ENCODE data around the gene SYVN1. TPM values are rescaled to one million over a fixed set of nuclear protein-coding genes. Genes with fewer than 3 reads are reported as not detected.

Gene SYVN1
- total RNA-seq, 1 donor from 2014 or later: 19.8 TPM

DNA sequence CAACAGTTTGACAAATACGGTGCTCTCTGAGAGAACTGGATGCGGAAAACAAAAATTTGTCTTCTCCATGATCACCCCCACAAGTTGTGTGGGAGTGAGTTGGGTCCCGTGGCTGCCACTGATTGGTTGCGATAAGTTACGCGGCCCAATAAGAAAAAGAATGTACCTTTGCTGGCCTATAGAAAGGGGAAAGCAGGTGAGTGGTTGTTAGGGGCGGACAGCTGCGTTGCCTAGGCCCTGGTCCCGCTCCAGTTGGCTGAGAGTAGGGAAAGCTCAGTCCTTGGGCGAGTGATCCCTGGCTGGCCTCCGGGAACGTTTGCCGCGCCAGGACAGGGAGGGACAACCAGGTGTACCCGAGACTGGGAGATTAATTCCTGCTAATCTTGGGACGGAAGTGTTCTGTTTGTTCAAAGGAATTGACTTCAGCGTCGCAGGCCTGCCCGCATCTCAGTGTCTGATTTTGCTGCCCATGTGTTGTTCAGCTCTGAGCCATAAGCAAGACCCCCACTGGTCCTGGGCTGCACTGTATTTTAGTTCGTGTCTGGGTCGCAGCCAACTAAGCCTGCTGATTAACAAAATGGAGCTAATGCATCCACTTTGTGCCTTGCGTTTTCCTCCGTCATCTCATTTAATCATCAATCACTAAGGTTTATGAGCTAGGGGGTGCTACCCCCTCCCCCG is 773 bp upstream of the SYVN1 start:
- no peaks in the 10 kb centered on the region for H3K27me3 ChIP-seq (ENCODE audit: control insufficient read depth in 3 of 3, insufficient read depth in 3 of 3, low read length in 3 of 3)

DNA sequence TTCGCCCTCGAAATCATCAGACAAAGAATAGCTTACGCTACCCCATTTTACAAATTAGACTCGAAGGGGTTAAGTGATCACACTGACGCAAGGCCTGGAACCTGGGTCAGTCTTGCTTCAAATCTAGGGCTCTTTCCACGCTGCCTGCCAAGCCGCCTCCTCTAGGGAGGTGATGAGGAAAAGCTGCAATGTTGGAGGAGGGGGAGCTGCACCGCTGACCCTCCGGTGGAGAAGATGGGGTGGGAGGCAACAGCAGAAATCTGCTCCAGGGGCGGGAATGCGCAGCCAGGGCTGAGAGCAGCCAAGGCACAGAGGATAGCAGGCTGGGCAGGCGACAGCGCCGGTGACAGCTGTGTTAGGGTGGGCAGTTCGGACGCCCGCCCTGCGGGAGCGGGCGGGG is 595 bp downstream of the SYVN1 start:
- peak overlapping the region; percentile 99 to 100 (median 99) for H3K9ac ChIP-seq (ENCODE audit: low read depth in 1 of 3, low read length in 3 of 3)
- peak overlapping the region; percentile 93 to 98 (median 94) for H3K4me3 ChIP-seq (ENCODE audit: low read length in 3 of 3)
- H3K27me3 ChIP-seq (ENCODE audit: control insufficient read depth in 3 of 3, insufficient read depth in 3 of 3, low read length in 3 of 3): no peaks in the 10 kb centered on the region
- peaks cover 35 to 57% (median 35%) of the 10 kb centered on the region in 3 donors for H3K4me1 ChIP-seq (ENCODE audit: control insufficient read depth in 3 of 3, insufficient read depth in 3 of 3, low read length in 3 of 3)
- peaks cover 42 to 46% (median 42%) of the 10 kb centered on the region in 3 donors for H3K36me3 ChIP-seq (ENCODE audit: control insufficient read depth in 3 of 3, insufficient read depth in 3 of 3, low read length in 3 of 3)
- H3K27ac ChIP-seq (ENCODE audit: low read depth, low read length): peak overlapping the region; percentile 100
- H3K9me3 ChIP-seq (ENCODE audit: control insufficient read depth in 3 of 3, low read length in 3 of 3): no peaks in the 10 kb centered on the region

More for the DNA sequence above, 773 bp upstream of the SYVN1 start:
- peak overlapping the region; percentile 99 to 100 (median 99) for H3K9ac ChIP-seq (ENCODE audit: low read depth in 1 of 3, low read length in 3 of 3)
- H3K27ac ChIP-seq (ENCODE audit: low read depth, low read length): peak overlapping the region; percentile 100
- H3K36me3 ChIP-seq (ENCODE audit: control insufficient read depth in 3 of 3, insufficient read depth in 3 of 3, low read length in 3 of 3): peaks cover 28 to 33% (median 30%) of the 10 kb centered on the region in 3 donors
- peak overlapping the region; percentile 93 to 98 (median 94) for H3K4me3 ChIP-seq (ENCODE audit: low read length in 3 of 3)
- no peaks in the 10 kb centered on the region for H3K9me3 ChIP-seq (ENCODE audit: control insufficient read depth in 3 of 3, low read length in 3 of 3)
- H3K4me1 ChIP-seq (ENCODE audit: control insufficient read depth in 3 of 3, insufficient read depth in 3 of 3, low read length in 3 of 3): peaks cover 35 to 55% (median 35%) of the 10 kb centered on the region in 3 donors

DNA sequence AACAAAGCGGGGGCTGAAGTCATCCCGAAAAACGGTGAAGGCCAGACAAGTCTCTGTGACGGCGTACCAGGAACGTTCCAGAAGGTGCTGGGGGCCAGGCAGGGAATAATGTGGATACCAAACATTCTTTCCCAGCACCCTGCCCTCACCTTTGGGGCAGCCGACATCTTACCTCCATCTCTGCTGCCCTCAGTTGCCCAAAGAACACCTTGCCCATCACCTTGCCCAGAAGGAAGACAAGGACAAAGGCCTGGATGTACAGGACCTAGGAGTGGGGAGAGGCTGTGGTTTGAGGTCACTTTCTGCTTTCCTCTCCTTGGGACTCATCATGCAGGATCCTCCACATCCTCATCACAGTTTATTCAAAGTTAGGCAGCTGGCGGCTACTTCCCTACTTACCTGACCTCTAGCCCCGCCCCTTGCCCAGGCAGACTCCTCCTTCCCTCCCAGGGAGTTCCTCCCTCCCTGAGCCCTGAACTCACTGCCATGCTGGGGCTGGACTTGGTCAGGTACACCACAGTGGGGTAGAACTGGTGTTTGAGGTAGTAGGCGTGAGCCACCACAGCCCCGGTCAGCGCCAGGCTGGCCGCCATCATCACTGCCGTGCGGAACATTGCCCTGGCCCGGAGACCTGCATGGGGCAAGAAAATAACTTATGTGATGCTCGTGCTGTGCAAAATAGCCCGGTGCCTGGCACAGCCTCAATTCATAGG is 1.2 kb downstream of the SYVN1 start:
- no peaks in the 10 kb centered on the region for H3K9me3 ChIP-seq (ENCODE audit: control insufficient read depth in 3 of 3, low read length in 3 of 3)
- H3K27ac ChIP-seq (ENCODE audit: low read depth, low read length): peak overlapping the region; percentile 100
- H3K36me3 ChIP-seq (ENCODE audit: control insufficient read depth in 3 of 3, insufficient read depth in 3 of 3, low read length in 3 of 3): peaks cover 48 to 51% (median 48%) of the 10 kb centered on the region in 3 donors
- H3K27me3 ChIP-seq (ENCODE audit: control insufficient read depth in 3 of 3, insufficient read depth in 3 of 3, low read length in 3 of 3): no peaks in the 10 kb centered on the region
- H3K4me1 ChIP-seq (ENCODE audit: control insufficient read depth in 3 of 3, insufficient read depth in 3 of 3, low read length in 3 of 3): peaks cover 35 to 57% (median 35%) of the 10 kb centered on the region in 3 donors
- peak overlapping the region; percentile 93 to 98 (median 94) for H3K4me3 ChIP-seq (ENCODE audit: low read length in 3 of 3)
- H3K9ac ChIP-seq (ENCODE audit: low read depth in 1 of 3, low read length in 3 of 3): peak overlapping the region; percentile 99 to 100 (median 99)

DNA sequence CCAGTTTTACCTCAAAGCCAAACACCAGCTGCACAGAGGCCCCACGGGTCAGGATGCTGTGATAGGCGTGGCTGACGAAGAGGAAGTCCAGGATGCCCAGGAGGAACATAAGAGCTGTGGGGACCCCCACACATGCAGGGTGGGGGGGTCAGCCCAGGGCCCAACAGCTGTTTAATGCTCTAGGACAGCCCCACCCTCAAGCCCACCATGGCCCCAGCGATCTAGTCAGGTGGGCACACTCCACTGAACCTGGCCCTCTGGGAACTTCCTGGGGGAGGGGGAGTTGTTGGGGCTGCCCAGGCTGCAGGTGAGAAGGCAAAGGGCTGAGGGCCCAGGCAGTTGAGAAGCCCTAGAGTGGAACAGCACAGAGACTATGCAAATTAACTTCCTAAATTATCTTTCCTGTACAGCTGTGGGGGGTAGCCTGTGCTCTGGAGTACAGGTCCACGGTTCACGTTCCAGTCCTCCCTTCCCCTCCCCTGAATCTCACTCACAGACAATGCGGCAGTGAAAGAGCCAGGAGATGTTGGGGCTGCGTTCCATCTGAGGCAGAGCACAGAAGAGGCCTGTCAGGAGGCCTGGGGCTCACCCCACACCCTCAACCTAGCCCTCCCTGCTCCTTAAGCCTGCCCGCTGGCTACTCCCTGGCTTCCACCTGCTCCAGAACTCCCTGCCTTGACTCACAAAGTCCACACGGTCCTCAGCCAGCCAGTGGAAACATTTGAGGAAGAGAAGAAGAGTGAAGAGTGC is 1.9 kb downstream of the SYVN1 start:
- Histone ChIP-seq H3K9me3 (ENCODE audit: control insufficient read depth in 3 of 3, low read length in 3 of 3) (no peaks in the 10 kb centered on the region), H3K27ac (ENCODE audit: low read depth, low read length) (peak overlapping the region; percentile 100), H3K9ac (ENCODE audit: low read depth in 1 of 3, low read length in 3 of 3) (peak overlapping the region; percentile 8 to 100 (median 99)), H3K4me1 (ENCODE audit: control insufficient read depth in 3 of 3, insufficient read depth in 3 of 3, low read length in 3 of 3) (peaks cover 35 to 57% (median 35%) of the 10 kb centered on the region in 3 donors), H3K27me3 (ENCODE audit: control insufficient read depth in 3 of 3, insufficient read depth in 3 of 3, low read length in 3 of 3) (no peaks in the 10 kb centered on the region), H3K4me3 (ENCODE audit: low read length in 3 of 3) (peak overlapping the region in 1 of 3 donors; percentile 93), H3K36me3 (ENCODE audit: control insufficient read depth in 3 of 3, insufficient read depth in 3 of 3, low read length in 3 of 3) (peaks cover 54 to 56% (median 54%) of the 10 kb centered on the region in 3 donors)

DNA sequence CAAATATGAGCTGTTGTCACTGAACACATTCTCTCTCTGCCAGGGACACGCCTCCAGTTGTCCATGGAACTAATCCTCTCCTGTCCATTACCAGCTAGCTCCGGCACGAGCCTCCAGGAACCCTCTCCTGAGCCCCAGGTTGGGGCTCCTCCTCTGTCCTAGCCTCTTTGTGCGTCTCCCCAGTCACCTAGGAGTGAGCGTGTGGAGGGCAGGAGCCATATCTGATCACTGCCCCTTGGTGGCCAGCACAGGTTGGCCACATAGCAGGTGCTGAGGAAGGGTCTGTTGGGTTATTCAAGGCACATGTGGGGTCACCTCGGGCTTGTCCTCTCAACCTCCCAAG is 2.5 kb downstream of the SYVN1 start:
- Histone ChIP-seq H3K27me3 (ENCODE audit: control insufficient read depth in 3 of 3, insufficient read depth in 3 of 3, low read length in 3 of 3) (no peaks in the 10 kb centered on the region), H3K27ac (ENCODE audit: low read depth, low read length) (no peak overlapping the region), H3K4me1 (ENCODE audit: control insufficient read depth in 3 of 3, insufficient read depth in 3 of 3, low read length in 3 of 3) (peaks cover 35 to 57% (median 35%) of the 10 kb centered on the region in 3 donors), H3K36me3 (ENCODE audit: control insufficient read depth in 3 of 3, insufficient read depth in 3 of 3, low read length in 3 of 3) (peaks cover 59% of the 10 kb centered on the region in 3 donors), H3K9me3 (ENCODE audit: control insufficient read depth in 3 of 3, low read length in 3 of 3) (no peaks in the 10 kb centered on the region), H3K4me3 (ENCODE audit: low read length in 3 of 3) (no peak overlapping the region), H3K9ac (ENCODE audit: low read depth in 1 of 3, low read length in 3 of 3) (peak overlapping the region in 1 of 3 donors; percentile 8)

DNA sequence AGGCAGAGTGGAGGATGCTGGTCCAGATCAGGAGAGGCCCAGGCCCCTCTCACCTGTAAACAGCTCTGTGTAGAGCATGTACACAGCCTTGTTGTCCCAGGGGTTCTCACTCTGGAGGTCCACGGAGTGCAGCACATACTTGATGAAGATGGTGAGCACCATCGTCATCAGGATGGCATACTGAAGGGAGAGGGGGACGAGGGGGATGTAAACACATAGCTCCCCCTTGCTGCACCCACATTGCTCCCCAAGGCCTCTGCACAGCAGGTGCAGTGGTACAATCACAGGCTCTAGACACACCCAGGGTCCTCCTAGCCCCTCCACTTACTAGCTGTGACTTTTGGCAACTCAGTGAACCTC is 2.9 kb downstream of the SYVN1 start:
- H3K36me3 ChIP-seq (ENCODE audit: control insufficient read depth in 3 of 3, insufficient read depth in 3 of 3, low read length in 3 of 3): peaks cover 62 to 64% (median 63%) of the 10 kb centered on the region in 3 donors

DNA sequence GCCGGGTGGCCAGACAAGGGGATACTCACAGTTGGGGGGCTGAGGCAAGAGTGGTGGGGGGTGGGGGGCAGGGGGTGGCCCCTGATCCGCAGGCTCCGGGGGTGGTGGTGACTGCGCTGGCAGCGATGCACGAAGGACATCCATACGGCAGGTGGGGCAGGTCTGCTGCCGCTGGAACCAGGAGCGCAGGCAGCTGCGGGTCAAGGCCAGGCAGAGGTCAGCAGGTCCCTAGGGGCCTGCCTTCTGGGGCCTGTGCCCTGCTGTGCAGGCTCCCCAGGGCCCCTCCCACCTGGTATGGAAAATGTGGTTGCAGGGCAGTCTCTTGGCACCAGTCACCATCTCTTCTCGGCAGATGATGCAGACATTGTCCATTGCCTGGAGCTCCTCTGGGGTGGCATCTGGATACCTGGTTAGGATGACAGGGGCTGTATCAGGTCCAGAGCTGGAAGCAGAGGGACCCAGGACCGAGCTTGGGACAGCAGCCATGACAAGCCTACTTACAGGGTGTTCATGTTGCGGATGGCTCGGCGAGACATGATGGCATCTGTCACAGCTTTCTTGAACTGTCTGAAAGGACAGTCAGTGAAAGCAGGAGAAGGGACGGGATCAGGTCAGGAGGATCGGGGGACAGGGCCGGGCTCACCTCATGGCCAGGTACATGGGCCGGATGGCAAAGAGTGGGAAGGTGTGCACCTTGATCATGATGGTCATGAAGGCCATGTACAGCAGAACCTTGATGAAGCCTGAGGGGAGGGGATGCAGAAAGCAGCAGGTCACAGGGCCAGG is 3.5 kb downstream of the SYVN1 start:
- H3K36me3 ChIP-seq (ENCODE audit: control insufficient read depth in 3 of 3, insufficient read depth in 3 of 3, low read length in 3 of 3): peaks cover 66 to 70% (median 68%) of the 10 kb centered on the region in 3 donors

More for the DNA sequence above, 2.9 kb downstream of the SYVN1 start:
- Histone ChIP-seq H3K4me1 (ENCODE audit: control insufficient read depth in 3 of 3, insufficient read depth in 3 of 3, low read length in 3 of 3) (peaks cover 35 to 54% (median 35%) of the 10 kb centered on the region in 3 donors), H3K9ac (ENCODE audit: low read depth in 1 of 3, low read length in 3 of 3) (no peak overlapping the region), H3K9me3 (ENCODE audit: control insufficient read depth in 3 of 3, low read length in 3 of 3) (no peaks in the 10 kb centered on the region), H3K4me3 (ENCODE audit: low read length in 3 of 3) (no peak overlapping the region), H3K27ac (ENCODE audit: low read depth, low read length) (no peak overlapping the region), H3K27me3 (ENCODE audit: control insufficient read depth in 3 of 3, insufficient read depth in 3 of 3, low read length in 3 of 3) (no peaks in the 10 kb centered on the region)

DNA sequence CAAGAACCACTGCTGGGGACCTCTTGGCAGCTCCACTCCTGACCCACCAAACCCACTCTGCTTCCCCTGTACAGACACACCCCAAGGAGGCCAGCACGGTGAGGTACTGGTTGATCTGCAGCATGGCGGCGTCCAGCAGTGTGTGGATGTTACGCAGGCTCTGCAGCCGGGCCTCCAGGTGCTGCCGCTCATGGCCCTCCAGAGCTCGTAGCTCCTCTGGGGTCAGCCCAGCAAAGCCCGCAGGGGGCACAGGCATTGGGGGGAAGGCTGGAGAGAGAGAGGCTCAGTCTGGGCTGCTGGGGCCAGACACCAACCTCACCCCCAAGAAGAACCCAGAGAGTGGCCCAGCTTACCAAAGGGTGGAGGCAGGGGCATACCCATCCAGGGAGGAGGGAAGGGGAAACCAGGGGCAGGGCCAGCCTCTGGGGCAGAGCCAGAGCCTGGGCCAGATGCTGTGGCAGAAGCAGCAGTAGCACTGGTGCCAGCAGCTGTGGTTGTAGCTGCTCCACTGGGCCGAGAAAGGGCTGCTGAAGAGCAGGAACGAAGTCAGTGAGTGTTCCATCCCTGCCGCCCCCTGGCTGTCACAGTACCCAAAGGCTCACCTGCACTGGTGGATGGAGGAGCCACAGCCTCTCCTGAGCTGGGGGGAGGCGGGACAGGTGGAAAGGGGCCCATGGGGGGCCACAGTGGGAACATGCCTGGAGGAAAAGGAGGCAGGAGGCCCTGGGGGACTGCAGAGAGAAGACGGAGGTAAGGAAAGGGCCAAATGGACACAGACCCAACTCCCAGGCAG is 4.5 kb downstream of the SYVN1 start:
- Histone ChIP-seq H3K27me3 (ENCODE audit: control insufficient read depth in 3 of 3, insufficient read depth in 3 of 3, low read length in 3 of 3) (no peaks in the 10 kb centered on the region), H3K9me3 (ENCODE audit: control insufficient read depth in 3 of 3, low read length in 3 of 3) (no peaks in the 10 kb centered on the region), H3K27ac (ENCODE audit: low read depth, low read length) (no peak overlapping the region), H3K9ac (ENCODE audit: low read depth in 1 of 3, low read length in 3 of 3) (no peak overlapping the region), H3K36me3 (ENCODE audit: control insufficient read depth in 3 of 3, insufficient read depth in 3 of 3, low read length in 3 of 3) (peaks cover 75 to 79% (median 78%) of the 10 kb centered on the region in 3 donors), H3K4me3 (ENCODE audit: low read length in 3 of 3) (no peak overlapping the region), H3K4me1 (ENCODE audit: control insufficient read depth in 3 of 3, insufficient read depth in 3 of 3, low read length in 3 of 3) (peaks cover 24 to 40% (median 25%) of the 10 kb centered on the region in 3 donors)

More for the DNA sequence above, 3.5 kb downstream of the SYVN1 start:
- Histone ChIP-seq H3K9ac (ENCODE audit: low read depth in 1 of 3, low read length in 3 of 3) (no peak overlapping the region), H3K4me1 (ENCODE audit: control insufficient read depth in 3 of 3, insufficient read depth in 3 of 3, low read length in 3 of 3) (peaks cover 31 to 48% (median 33%) of the 10 kb centered on the region in 3 donors), H3K4me3 (ENCODE audit: low read length in 3 of 3) (no peak overlapping the region), H3K27me3 (ENCODE audit: control insufficient read depth in 3 of 3, insufficient read depth in 3 of 3, low read length in 3 of 3) (no peaks in the 10 kb centered on the region), H3K9me3 (ENCODE audit: control insufficient read depth in 3 of 3, low read length in 3 of 3) (no peaks in the 10 kb centered on the region), H3K27ac (ENCODE audit: low read depth, low read length) (no peak overlapping the region)

Data from skeletal muscle tissue (tissue), 4 donors.